ENCODE measurements around the gene DPF1.

The DPF1 gene

GRCh38 chr19:38216785-38217641, 7.0 kb downstream of the DPF1 start:
- DNase-seq = no peak

- DNase-seq = no peak
Measured at GRCh38 chr19:38213911-38214625, 10.0 kb downstream of the DPF1 start.

- no peak for DNase-seq
Measured at GRCh38 chr19:38213469-38213868, 10.6 kb downstream of the DPF1 start.

DNA sequence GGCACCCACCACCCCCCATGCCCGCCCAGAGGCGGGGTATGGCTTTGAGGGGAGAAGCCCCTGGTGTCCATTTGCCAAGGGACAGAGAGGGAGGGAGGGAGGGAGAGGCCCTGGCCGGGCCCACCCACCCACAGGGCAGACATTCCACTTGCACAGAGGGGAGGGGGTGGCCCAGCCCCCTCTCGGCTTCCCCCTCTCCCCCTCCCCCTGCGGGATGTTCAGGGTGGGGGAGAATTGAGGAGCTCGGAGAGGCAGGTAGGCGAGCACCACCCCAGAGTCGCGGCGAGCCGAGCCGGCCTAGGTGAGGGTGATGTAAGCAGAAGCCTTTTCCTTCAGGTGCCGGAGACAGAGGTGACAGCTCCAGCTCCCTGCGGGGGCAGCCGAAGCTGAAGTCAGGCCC, 12.3 kb downstream of the DPF1 start:
- DNase-seq = no peak

GRCh38 chr19:38211151-38211591, 12.9 kb downstream of the DPF1 start:
- no peak for DNase-seq

DNA sequence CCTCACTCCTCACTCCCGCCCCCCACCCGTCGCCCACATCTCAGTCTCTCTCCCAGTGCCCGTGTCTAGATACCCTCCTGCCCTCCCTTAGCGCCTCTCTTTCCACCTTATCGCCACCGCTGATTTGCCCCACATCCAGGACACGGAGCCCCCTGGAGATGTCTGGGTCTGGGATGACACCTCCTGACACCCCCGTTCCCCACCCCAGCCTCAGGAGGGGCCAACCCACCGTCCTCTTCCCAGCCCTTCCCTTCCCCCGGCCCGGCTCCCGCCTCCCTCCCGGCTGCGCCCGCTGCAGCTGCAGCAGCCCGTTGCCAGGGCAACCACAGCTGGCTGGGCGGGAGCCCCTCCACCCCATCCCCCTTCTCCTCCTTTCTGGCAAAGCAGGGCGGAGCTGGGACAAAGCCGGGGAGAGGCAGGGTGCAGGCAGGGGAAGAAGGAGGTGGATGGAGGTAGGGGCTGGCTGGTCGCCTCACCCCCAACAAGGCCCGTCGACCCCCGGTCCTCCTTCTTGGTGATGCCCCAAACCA, 13.5 kb downstream of the DPF1 start:
- peak; percentile 31 for DNase-seq

DNA sequence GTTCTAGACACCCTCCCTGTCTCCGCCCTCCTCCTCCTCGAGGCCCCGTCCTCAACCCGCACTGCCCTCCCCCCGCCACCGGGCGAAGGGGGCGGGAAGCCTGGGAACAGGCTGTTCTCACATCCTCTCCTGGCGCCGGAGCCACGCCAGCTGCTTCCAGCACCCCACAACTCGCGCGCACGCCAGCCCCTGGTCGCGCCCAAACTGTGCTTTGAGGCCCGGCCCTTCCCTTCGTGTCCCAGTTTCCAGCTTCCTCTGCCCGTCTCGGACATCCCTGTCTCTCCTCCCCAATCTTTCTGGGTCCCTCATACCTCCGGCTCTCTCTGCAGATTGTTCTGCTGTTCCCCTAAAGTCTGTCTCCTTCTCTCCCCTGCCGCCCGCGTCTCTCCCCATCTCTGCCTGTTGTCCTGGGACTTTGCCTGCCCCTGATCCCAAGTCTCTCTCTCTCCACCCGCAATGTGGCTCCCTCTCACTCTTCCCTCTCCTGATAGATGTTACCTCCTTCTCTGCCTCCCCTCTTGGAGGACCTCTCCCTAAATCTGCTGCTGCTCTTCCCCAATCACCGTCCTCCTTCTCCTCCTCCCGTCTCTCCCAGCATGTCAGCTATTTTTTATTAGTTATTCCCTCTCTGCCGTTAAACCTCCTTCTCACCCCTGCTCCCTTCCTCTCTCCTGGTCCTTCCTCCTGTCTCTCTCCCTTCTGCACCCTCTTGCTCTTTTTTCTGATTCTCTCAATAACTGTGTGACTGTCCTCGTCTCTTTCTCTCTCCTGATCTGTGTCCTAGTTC, 14.2 kb downstream of the DPF1 start:
- no peak for DNase-seq

DNA sequence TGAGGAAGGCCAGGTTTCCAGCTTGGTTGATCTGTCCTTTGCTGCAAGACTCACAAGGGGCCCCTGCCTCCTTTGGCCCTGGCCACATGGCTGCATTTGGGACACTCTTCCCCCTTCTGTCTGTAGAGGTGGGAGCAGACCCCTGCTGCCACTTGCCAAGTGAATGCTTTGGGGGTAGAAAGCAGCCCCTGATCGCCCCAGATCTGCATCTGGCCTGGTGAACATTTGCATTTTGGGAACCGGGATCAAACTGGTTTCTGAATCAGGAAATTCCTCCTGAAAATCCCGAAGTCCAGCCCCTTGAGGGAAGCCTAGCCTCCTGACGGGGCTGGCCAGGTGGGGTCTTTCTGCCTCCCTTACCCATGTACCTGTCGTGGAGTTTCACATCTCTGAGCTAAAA, 14.9 kb downstream of the DPF1 start:
- no peak for DNase-seq

DNA sequence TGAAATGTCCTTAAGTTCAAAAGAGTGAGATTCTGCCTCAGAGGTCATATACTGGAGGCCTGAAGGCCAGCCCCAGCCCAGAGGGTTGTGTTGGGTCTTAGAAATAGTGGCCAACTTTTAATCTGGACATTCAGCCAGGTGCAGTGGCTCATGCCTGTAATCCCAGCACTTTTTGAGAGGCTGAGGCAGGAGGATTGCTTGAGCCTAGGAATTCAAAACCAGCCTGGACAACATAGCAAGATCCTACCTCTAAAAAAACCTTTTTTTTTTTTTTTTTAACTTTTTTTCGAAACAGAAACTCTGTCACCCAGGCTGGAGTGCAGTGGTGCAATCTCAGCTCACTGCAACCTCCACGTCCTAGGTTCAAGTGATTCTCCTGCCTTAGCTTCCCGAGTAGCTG, 15.5 kb downstream of the DPF1 start:
- no peak for DNase-seq

DNA sequence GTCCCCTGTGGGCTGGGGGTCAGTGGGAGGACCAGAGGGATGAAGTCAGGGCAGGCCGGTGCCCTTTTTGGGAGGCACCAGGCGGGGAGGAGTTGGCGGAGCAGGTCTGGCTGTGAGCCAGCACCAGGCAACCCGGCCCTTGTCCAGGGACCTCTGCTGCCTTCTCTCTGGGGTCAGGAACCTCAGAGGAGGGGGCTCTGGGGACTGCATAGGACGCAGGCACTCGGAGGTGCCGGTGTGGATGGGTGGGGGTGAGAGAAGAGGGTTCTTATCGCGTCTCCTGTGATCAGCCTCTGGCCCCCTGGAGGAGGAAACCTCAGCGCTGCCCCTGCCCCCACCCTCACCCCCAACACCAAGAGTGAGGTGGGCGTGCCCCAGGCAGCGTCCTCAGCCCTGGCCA, 16.5 kb downstream of the DPF1 start:
- no peak for DNase-seq

DNA sequence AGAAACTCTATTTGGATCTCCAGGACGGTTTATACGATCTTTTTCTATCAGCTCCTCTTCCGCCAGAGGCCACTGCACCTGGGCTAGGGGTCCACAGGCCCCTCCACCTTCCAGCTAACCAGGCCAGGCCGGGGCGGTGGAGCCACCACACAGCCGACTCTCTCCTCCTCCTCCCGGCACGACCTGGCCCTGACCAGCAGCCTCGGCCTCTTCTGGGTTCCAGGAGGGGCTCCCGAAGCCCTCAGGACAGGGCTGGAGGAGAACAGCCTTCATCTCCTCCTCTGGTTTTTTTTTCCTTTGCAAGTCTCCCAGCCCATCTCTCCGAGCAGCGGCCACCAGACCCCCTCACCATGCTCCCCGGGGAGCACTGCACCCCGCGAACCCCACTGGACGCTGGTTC, 17.1 kb downstream of the DPF1 start:
- DNase-seq = no peak

DNA sequence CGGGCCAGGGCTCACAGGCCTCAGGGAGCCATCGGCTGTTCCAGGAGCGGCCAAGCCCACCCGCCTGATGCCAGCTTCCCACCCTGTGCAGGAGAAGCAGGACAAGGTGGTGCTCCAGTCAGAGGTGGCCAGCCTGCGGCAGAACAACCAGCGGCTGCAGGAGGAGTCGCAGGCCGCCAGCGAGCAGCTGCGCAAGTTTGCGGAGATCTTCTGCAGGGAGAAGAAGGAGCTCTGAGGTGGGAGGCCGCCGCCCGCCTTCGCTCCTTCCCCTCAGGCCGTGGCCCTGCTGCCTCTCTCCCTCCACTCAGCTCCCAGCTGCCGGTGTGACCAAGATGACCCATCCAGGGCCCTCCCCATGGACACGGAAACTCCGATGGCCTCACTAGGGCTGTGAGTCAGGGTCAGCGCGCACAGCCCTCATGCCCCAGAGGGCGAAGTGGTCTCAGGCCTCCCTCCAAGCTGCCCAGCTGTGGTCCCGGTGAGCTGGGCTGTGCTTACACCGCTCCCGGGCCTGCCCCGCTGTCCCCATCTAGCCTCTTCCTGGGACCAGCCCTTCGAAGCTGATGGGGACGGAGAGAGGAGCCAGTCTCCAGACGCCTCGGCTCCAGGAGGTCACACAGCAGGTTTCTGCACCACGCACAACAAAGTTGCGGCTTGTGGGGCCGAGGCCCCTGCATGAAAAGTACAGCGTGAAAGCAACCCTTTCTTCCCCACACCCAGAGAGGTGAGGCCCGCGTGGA, 17.8 kb downstream of the DPF1 start:
- DNase-seq = no peak

GRCh38 chr19:38204728-38205127, 19.3 kb downstream of the DPF1 start:
- no peak for DNase-seq

- DNase-seq = peak; percentile 60
Measured at GRCh38 chr19:38204096-38204495, 19.9 kb downstream of the DPF1 start.

DNA sequence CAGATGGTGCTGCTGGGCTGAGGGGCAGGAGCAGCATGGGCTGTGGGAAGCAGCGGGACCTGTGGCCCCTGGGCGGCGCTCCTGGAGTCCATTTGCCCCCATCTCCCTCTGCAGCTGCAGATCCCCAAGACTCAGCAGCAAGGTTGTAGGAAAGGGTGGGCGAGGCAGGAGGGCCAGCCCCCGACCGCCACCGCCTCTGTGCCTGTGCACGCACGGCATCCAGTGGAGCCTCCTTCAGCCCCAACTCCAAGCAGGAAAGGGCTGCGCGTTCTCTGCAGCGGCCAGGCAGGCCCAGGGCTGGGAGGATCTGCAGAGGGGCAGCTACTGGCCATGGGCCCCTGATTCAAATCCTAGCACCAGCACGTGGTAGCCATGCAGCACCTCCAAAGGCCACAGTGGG, 20.8 kb downstream of the DPF1 start:
- no peak for DNase-seq

DNA sequence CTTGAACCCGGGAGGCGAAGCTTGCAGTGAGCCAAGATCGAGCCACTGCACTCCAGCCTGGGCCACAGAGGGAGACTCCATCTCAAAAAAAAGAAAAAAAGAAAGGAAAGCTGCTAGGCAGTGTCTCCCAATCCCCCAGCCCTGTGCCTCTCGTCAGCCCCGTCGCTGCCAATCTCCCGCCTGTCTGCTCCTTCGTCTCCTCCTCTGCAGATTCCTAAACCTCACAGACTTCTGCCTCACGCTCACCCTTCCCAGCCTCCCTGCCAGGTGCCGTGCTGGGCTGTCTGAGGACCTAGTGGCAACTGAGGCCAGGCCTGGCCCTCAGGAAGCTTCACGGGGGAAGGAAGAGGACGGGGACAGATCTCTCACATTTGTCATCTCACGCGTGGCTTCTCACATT, 21.5 kb downstream of the DPF1 start:
- no peak for DNase-seq

GRCh38 chr19:38201731-38202130, 22.3 kb downstream of the DPF1 start:
- no peak for DNase-seq

- no peak for DNase-seq
Measured at GRCh38 chr19:38199340-38199739, 24.7 kb downstream of the DPF1 start.

DNA sequence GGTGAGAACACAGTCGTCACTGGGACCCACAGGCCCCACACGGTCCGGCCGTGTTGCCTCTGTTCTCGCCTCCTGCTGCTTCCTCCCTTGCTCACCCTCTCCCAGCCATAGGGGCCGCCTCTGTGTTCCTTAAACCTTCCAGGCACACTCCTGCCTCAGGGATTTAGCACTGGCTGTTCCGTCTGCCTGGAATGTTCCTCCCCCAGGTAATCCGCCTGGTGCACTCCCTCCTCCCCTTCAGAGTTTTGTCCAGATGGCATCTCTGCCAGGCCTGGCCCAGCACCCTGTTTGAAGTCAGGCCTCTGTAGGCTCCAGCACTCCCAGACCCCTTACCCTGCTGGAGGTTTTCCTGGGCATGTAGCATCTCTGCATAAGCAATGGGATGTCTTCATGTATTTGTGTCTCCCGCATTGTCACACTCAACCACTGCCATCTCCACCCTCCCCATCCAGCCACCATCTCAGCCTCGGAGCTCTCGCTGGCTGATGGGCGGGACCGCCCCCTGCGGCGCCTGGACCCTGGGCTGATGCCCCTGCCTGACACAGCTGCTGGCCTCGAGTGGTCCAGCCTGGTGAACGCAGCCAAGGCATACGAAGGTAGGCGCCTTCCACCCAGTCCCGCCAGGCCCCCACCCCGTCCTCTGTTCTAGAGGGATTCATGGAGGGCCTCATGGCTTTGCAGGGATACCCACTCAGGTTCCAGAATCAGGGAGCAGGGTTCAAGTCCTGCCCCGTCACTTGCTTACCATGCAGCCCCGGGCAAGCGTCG, 25.9 kb downstream of the DPF1 start:
- DNase-seq = no peak

GRCh38 chr19:38196948-38197656, 26.9 kb downstream of the DPF1 start:
- no peak for DNase-seq

DNA sequence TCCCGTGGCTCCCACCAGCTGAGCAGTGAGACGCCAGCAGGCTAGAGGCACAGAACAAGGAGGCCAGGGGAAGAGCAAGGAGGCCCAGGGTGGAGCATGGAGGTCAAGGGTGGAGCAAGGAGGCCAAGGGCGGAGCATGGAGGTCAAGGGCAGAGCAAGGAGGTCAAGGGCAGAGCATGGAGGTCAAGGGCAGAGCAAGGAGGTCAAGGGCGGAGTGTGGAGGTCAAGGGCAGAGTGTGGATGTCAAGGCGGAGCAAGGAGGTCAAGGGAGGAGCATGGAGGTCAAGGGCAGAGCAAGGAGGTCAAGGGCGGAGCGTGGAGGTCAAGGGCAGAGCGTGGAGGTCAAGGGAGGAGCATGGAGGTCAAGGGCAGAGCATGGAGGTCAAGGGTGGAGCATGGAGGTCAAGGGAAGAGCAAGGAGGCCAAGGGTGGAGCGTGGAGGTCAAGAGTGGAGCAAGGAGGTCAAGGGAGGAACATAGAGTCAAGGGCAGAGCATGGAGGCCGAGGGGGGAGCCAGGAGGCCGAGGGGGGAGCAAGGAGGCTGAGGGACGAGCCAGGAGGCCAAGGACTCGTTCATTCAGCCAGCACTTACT, 27.7 kb downstream of the DPF1 start:
- DNase-seq = no peak

Measured in NCI-H526 treated with DMSO at 0.1 percent for 48 hours (cell line).